Measurements from ENCODE around the gene SNCB. TPM values are rescaled to one million over a fixed set of nuclear protein-coding genes. Genes with fewer than 3 reads are reported as not detected.
A peak's percentile ranks its signal among the peaks of the same experiment; 100 is the strongest.

Gene SNCB
- total and polyA plus RNA-seq, 2 of the 8 experiments (the other 6 are each of a cell fraction or from before 2014, with no cell fraction given): 4.2 to 5.9 TPM

- Histone ChIP-seq H2AFZ (ENCODE audit: low read length) (no peak overlapping the region; the same call in 1 of the 2 replicates), H4K91ac (replicated peaks; ENCODE audit: insufficient read length, low read length) (peak overlapping the region; percentile 84), H4K5ac (ENCODE audit: insufficient read length, low read depth, low read length) (no peak overlapping the region), H3K36me3 (ENCODE audit: control insufficient read depth in 2 of 4, insufficient read depth in 4 of 4, low read length in 3 of 4) (no peaks in the 10 kb centered on the region), H3K23me2 (ENCODE audit: low read depth, low read length) (peaks cover 5% of the 10 kb centered on the region; the same call in 1 of the 2 replicates), H4K20me1 (replicated peaks in 1 of 2; ENCODE audit: control insufficient read depth in 1 of 2, insufficient read depth in 2 of 2, low read length in 2 of 2) (no peaks in the 10 kb centered on the region), H3K14ac (ENCODE audit: insufficient read length) (no peak overlapping the region), H3K79me2 (ENCODE audit: control insufficient read depth in 1 of 2, insufficient read depth in 2 of 2, low read length in 2 of 2) (no peaks in the 10 kb centered on the region), H2BK15ac (ENCODE audit: low read length) (no peak overlapping the region), H4K8ac (ENCODE audit: extremely low read depth, insufficient read depth, low read length) (peak overlapping the region; percentile 10), H3K9ac (replicated peaks in 1 of 4; ENCODE audit: extremely low read depth in 1 of 4, low read depth in 3 of 4, low read length in 3 of 4) (no peak overlapping the region; a peak in 1 of 7 replicates), H3K27ac (ENCODE audit: low read depth, low read length) (no peak overlapping the region), H3K4ac (replicated peaks; ENCODE audit: insufficient read length, low read depth, low read length) (no peak overlapping the region), H3K23ac (ENCODE audit: insufficient read length) (no peak overlapping the region), H2AK5ac (ENCODE audit: low read depth, low read length) (peak overlapping the region; percentile 17), H3K4me1 (replicated peaks in 1 of 4; ENCODE audit: control insufficient read depth in 3 of 4, insufficient read depth in 4 of 4, low read length in 3 of 4) (peaks cover 0 to 27% (median 16%) of the 10 kb centered on the region in 4 experiments; a peak in 6 of 7 replicates), H2BK12ac (ENCODE audit: low read depth, low read length) (no peak overlapping the region; the same call in 1 of the 2 replicates), H2BK20ac (ENCODE audit: low read length) (no peak overlapping the region), H3K79me1 (ENCODE audit: low read depth, low read length) (no peaks in the 10 kb centered on the region), H3K56ac (replicated peaks; ENCODE audit: insufficient read length, low read depth, low read length) (no peak overlapping the region), H3K4me3 (ENCODE audit: extremely low read depth in 1 of 4, insufficient read depth in 2 of 4, low read depth in 3 of 4, low read length in 4 of 4) (no peak overlapping the region), H2BK5ac (ENCODE audit: low read depth, low read length) (0 out of 2 replicates have a peak overlapping the region, but pooled peaks have one; percentile 24), H2BK120ac (replicated peaks; ENCODE audit: low read depth, low read length) (no peak overlapping the region), H3K9me3 (ENCODE audit: insufficient read depth in 2 of 2, low read depth in 1 of 2, low read length in 1 of 2) (no peaks in the 10 kb centered on the region), H3K18ac (ENCODE audit: extremely low read depth, low read length) (no peak overlapping the region), H3K27me3 (replicated peaks in 1 of 4; ENCODE audit: control insufficient read depth in 3 of 4, extremely low read depth in 1 of 4, insufficient read depth in 3 of 4, low read length in 3 of 4) (no peaks in the 10 kb centered on the region), H3K4me2 (ENCODE audit: insufficient read depth in 1 of 2, low read depth in 2 of 2, low read length in 2 of 2) (peak overlapping the region; percentile 32 to 45; a peak in 2 of 4 replicates)
- FAIRE-seq: no peak
- no peak for DNase-seq (ENCODE audit: low read depth in 1 of 2, low spot score in 2 of 2)
- POLR2A ChIA-PET (ENCODE audit: partially characterized antibody): interaction anchor here (0.7 to 1.3 kb wide), 4 partner anchors 8 to 104 kb away, joined by 3 to 4 read pairs (median 3); no protein-coding TSS in a partner anchor
- CTCF ChIA-PET (ENCODE audit: partially characterized antibody): interaction anchor here (0.9 to 4.4 kb wide), 3 partner anchors 12 to 18 kb away, joined by 4 to 14 read pairs (median 4); partner anchors contain the start of genes EIF4E1B and SNCB
- WGBS, 2 experiments (ENCODE audit: extremely low coverage in 1 of 2, insufficient coverage in 1 of 2, insufficient read length in 1 of 2, insufficient replicate concordance in 2 of 2, low coverage in 1 of 2, low lambda C conversion rate in 2 of 2, missing lambda C conversion rate in 1 of 2): 76% methylated on average over 10 of the region's 15 CpGs; no CpG with 5 or more reads in 1 of the 2 experiments
- TF ChIP-seq PHF8 (conservative IDR thresholded peaks at IDR 0.05; ENCODE audit: low read depth, low read length) (no peak), CBX8 (IDR thresholded peaks at IDR 0.05; ENCODE audit: borderline replicate concordance, low read depth, low read length) (no peak), SP2 (IDR thresholded peaks at IDR 0.05; ENCODE audit: low read length) (no peak), TCF12 (IDR thresholded peaks at IDR 0.05; ENCODE audit: low read depth, low read length) (no peak), SIX5 (IDR thresholded peaks at IDR 0.05; ENCODE audit: low read depth, low read length) (no peak), RNF2 (IDR thresholded peaks at IDR 0.05; ENCODE audit: borderline replicate concordance, low read depth, low read length, missing control alignments, poor library complexity, severe bottlenecking) (no peak), MAX (IDR thresholded peaks at IDR 0.05) (no peak), CHD1 (IDR thresholded peaks at IDR 0.05; ENCODE audit: low read depth, low read length) (no peak), ATF3 (IDR thresholded peaks at IDR 0.05; ENCODE audit: insufficient read depth, low read depth, low read length) (no peak), HDAC2 (IDR thresholded peaks at IDR 0.05; ENCODE audit: borderline replicate concordance in 1 of 2, low read depth in 2 of 2, low read length in 2 of 2) (no peak)
These were observed 12.5 kb upstream of the SNCB start for GRCh38 chr5:176642675-176643490.
